Measurements from ENCODE around the gene OR52E1.

Gene OR52E1

GRCh38 chr11:5115339-5115738, 46.0 kb downstream of the OR52E1 start:
- DNase-seq = no peak

- no peak for DNase-seq
Observed at GRCh38 chr11:5117588-5117987, 48.2 kb downstream of the OR52E1 start.

GRCh38 chr11:5118893-5119292, 49.5 kb downstream of the OR52E1 start:
- no peak for DNase-seq
